ENCODE results near the gene HIGD1A. TPM values are rescaled to one million over a fixed set of nuclear protein-coding genes. Genes with fewer than 3 reads are reported as not detected.

The HIGD1A gene
- total and polyA plus RNA-seq, 7 experiments from 2014 or later: 15.3 to 79.6 (median 23.8) TPM

DNA sequence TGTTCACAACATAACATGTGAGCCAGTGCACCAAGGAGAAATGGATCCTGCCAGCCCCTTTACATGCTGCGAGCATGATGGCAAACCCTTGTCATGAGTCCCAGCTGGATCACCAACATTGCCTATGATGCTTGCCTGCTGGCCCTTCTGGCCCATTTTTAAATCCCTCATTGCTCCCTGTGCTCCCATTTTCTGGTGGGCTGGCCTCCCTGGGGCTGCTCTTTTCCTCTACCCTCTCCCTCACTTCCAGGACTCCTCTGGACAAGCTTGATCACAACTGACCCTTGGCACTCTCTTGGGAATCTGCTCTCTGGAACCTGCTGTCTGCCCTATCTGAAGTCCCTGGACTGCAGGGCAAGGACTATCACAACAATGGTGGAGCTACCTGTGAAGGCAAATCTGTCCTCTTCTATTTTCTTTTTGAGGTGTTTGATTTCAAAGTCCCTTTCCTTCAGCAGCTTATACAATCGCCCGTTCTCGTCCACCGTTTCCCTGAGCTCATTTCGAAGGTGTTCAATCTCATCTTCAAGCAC, 47.5 kb downstream of the HIGD1A start:
- H3K9me3 ChIP-seq (ENCODE audit: control insufficient read depth in 2 of 3, low read length in 3 of 3): no peaks in the 10 kb centered on the region
- POLR2A ChIA-PET: no interaction called here
- no peaks in the 10 kb centered on the region for H3K36me3 ChIP-seq (ENCODE audit: control insufficient read depth in 2 of 3, insufficient read depth in 3 of 3, low read length in 3 of 3)
- Mint-ChIP-seq H3K27ac (peak overlapping the region in 2 of 9 donors; percentile 30 to 44), H3K9me3 (no peaks in the 10 kb centered on the region), H3K4me1 (peaks cover 0 to 10% (median 4%) of the 10 kb centered on the region in 7 donors), H3K4me3 (no peak overlapping the region), H3K27me3 (peaks cover 0 to 18% (median 0%) of the 10 kb centered on the region in 5 donors), H3K36me3 (peaks cover 0 to 3% (median 0%) of the 10 kb centered on the region in 5 donors)
- DNase-seq: no peak
- H3K27ac ChIP-seq (ENCODE audit: low read depth, low read length): no peak overlapping the region
- H3K27me3 ChIP-seq (ENCODE audit: control insufficient read depth in 2 of 2, insufficient read depth in 2 of 2, low read length in 2 of 2): no peaks in the 10 kb centered on the region
- no peak for ATAC-seq
- CTCF ChIA-PET: interaction anchor here (0.6 to 2.0 kb wide), 6 partner anchors 9 to 1138 kb away, joined by 3 to 9 read pairs (median 4); no protein-coding TSS in a partner anchor
- H3K4me1 ChIP-seq (ENCODE audit: control insufficient read depth in 2 of 2, insufficient read depth in 2 of 2, low read length in 2 of 2): no peaks in the 10 kb centered on the region
- H3K4me3 ChIP-seq (ENCODE audit: low read length): no peak overlapping the region
- intact Hi-C loops (cut with micrococcal nuclease): loop anchor here in 1 of 2 donors (5.0 kb wide), 1 partner anchor 254 kb away; the partner anchor contains the start of gene VIPR1

DNA sequence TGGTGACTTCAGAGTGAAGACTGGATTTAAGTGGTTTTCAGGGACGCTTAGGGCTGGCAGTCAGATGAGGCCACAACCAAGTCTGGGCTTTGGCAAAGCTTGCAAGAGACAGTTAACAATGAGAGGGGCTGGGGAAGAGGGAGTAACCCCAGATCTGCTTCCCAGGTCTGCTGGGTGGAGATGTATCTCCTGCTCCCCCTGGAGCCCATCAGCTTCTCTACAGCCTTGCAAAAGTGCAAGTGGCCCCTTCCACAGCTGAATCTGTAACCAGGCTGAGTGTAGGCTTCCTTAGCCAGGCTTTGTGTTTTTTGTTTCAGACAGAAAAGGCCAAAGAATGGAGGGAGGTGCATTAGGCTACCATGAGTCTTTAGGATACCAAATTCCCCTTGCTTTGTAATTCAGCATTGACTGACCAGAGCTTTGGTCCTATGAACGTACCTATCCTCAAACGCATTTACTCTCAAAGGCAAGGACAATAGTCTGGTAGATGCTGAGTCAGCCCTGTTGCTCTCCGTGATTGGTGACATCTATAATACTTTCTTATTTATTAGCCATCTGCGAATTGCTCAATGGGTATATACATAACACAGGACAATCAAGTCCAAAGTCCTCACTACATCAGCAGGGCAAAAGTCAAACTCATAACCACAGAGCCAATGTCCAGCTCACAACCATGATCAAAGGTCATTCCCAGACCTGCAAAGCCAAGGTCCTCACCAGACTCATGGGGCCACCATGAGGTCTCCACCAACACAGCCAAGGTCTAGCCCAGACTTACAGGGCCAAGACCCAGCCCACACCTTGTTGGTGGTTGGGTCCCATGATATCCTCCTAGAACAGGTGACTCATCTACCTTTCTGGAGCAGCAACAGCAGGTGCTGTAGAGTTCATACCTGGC, 48.4 kb downstream of the HIGD1A start:
- Mint-ChIP-seq H3K27me3 (peaks cover 0 to 16% (median 0%) of the 10 kb centered on the region in 5 donors), H3K4me1 (peaks cover 0 to 6% (median 4%) of the 10 kb centered on the region in 7 donors), H3K4me3 (no peak overlapping the region), H3K36me3 (peaks cover 0 to 3% (median 0%) of the 10 kb centered on the region in 5 donors), H3K9me3 (no peaks in the 10 kb centered on the region), H3K27ac (peak overlapping the region in 1 of 9 donors; percentile 41)
- intact Hi-C loops (cut with micrococcal nuclease): loop anchor here in 1 of 2 donors (1.0 to 5.0 kb wide), 2 partner anchors 12 to 254 kb away; partner anchors contain the start of gene VIPR1
- Histone ChIP-seq H3K36me3 (ENCODE audit: control insufficient read depth in 2 of 3, insufficient read depth in 3 of 3, low read length in 3 of 3) (no peaks in the 10 kb centered on the region), H3K27me3 (ENCODE audit: control insufficient read depth in 2 of 2, insufficient read depth in 2 of 2, low read length in 2 of 2) (no peaks in the 10 kb centered on the region), H3K4me1 (ENCODE audit: control insufficient read depth in 2 of 2, insufficient read depth in 2 of 2, low read length in 2 of 2) (no peaks in the 10 kb centered on the region), H3K27ac (ENCODE audit: low read depth, low read length) (no peak overlapping the region), H3K4me3 (ENCODE audit: low read length) (no peak overlapping the region), H3K9me3 (ENCODE audit: control insufficient read depth in 2 of 3, low read length in 3 of 3) (no peaks in the 10 kb centered on the region)
- ChIA-PET POLR2A (no interaction called here), CTCF (interaction anchor here (0.6 to 1.8 kb wide), 7 partner anchors 10 to 254 kb away, joined by 3 to 11 read pairs (median 3); no protein-coding TSS in a partner anchor)
- peak in 4 of 9 donors; percentile 12 to 21 (median 20) for DNase-seq
- peak; percentile 65 for ATAC-seq

- no peak for ATAC-seq
- H3K27ac Mint-ChIP-seq: no peak overlapping the region
- no peaks in the 10 kb centered on the region for H3K36me3 ChIP-seq (ENCODE audit: control insufficient read depth in 2 of 3, insufficient read depth in 3 of 3, low read length in 3 of 3)
- no peak overlapping the region for H3K4me3 ChIP-seq (ENCODE audit: low read length)
- H3K4me3 Mint-ChIP-seq: no peak overlapping the region
- peaks cover 0 to 12% of the 10 kb centered on the region in 2 donors for H3K4me1 ChIP-seq (ENCODE audit: control insufficient read depth in 2 of 2, insufficient read depth in 2 of 2, low read length in 2 of 2)
- POLR2A ChIA-PET: no interaction called here
- H3K36me3 Mint-ChIP-seq: peaks cover 0 to 3% (median 0%) of the 10 kb centered on the region in 5 donors
- peaks cover 0 to 12% (median 0%) of the 10 kb centered on the region in 5 donors for H3K27me3 Mint-ChIP-seq
- CTCF ChIA-PET: interaction anchor here (1.3 kb wide), 1 partner anchor 9 kb away, joined by 4 read pairs; no protein-coding TSS in a partner anchor
- H3K9me3 ChIP-seq (ENCODE audit: control insufficient read depth in 2 of 3, low read length in 3 of 3): no peaks in the 10 kb centered on the region
- DNase-seq: no peak
- H3K9me3 Mint-ChIP-seq: no peaks in the 10 kb centered on the region
- peaks cover 5 to 17% (median 13%) of the 10 kb centered on the region in 7 donors for H3K4me1 Mint-ChIP-seq
- no peak overlapping the region for H3K27ac ChIP-seq (ENCODE audit: low read depth, low read length)
- no peaks in the 10 kb centered on the region for H3K27me3 ChIP-seq (ENCODE audit: control insufficient read depth in 2 of 2, insufficient read depth in 2 of 2, low read length in 2 of 2)
- intact Hi-C loops (cut with micrococcal nuclease): loop anchor here in 1 of 2 donors (5.0 kb wide), 1 partner anchor 251 kb away; the partner anchor contains the start of gene VIPR1
Observed at GRCh38 chr3:42753757-42754156, 50.5 kb downstream of the HIGD1A start.

DNA sequence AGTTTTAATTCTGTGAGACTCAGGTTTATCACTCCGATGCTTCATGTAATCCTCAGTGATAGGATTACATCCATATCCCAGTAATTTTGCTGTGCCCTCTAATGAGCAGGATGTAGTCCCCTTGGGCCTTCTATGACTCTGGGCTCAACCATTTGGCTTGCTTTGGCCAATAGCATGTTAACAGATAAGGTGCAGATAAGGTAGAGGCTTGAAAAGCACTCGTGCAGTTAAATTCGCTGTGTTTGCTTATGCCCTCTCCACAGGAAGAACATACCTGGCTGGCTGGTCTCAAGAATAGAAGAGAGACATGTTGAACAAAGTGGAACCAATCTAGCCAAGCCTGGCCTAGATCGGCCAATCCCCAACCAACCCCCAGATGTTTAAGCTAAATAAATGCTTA, 51.3 kb downstream of the HIGD1A start:
- no peak overlapping the region for H3K4me3 Mint-ChIP-seq
- no peaks in the 10 kb centered on the region for H3K9me3 Mint-ChIP-seq
- DNase-seq (no peak), ATAC-seq (no peak)
- peaks cover 12 to 23% (median 19%) of the 10 kb centered on the region in 7 donors for H3K4me1 Mint-ChIP-seq
- Histone ChIP-seq H3K36me3 (ENCODE audit: control insufficient read depth in 2 of 3, insufficient read depth in 3 of 3, low read length in 3 of 3) (no peaks in the 10 kb centered on the region), H3K4me3 (ENCODE audit: low read length) (no peak overlapping the region), H3K27ac (ENCODE audit: low read depth, low read length) (no peak overlapping the region), H3K27me3 (ENCODE audit: control insufficient read depth in 2 of 2, insufficient read depth in 2 of 2, low read length in 2 of 2) (no peaks in the 10 kb centered on the region), H3K9me3 (ENCODE audit: control insufficient read depth in 2 of 3, low read length in 3 of 3) (no peaks in the 10 kb centered on the region), H3K4me1 (ENCODE audit: control insufficient read depth in 2 of 2, insufficient read depth in 2 of 2, low read length in 2 of 2) (peaks cover 4 to 19% of the 10 kb centered on the region in 2 donors)
- peaks cover 0 to 6% (median 0%) of the 10 kb centered on the region in 5 donors for H3K27me3 Mint-ChIP-seq
- intact Hi-C loops (cut with micrococcal nuclease): loop anchor here in 1 of 2 donors (5.0 kb wide), 1 partner anchor 251 kb away; the partner anchor contains the start of gene VIPR1
- H3K36me3 Mint-ChIP-seq: peaks cover 0 to 3% (median 0%) of the 10 kb centered on the region in 5 donors
- H3K27ac Mint-ChIP-seq: no peak overlapping the region
- POLR2A ChIA-PET: no interaction called here
- CTCF ChIA-PET: no interaction called here

DNA sequence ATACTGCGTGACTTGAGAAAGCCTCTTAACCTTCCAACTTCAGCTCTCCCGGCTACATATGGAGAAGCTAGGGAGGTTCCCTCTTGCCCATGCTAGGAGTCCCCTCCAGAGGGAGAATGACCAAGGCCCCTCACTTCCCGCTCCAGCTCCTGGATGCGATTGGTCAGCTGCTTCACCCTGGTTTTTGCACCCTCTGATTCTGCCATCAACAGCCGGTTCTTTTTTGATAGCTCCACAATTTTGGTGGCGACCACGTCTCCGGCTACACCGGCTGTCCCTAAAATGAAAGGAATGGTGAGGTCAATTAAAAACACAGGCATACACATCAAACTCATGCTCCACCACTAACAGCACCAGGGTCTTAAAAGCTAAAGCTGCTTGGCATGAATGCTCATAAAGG, 51.8 kb downstream of the HIGD1A start:
- Histone ChIP-seq H3K9me3 (ENCODE audit: control insufficient read depth in 2 of 3, low read length in 3 of 3) (no peaks in the 10 kb centered on the region), H3K27me3 (ENCODE audit: control insufficient read depth in 2 of 2, insufficient read depth in 2 of 2, low read length in 2 of 2) (no peaks in the 10 kb centered on the region), H3K27ac (ENCODE audit: low read depth, low read length) (no peak overlapping the region), H3K4me3 (ENCODE audit: low read length) (no peak overlapping the region), H3K36me3 (ENCODE audit: control insufficient read depth in 2 of 3, insufficient read depth in 3 of 3, low read length in 3 of 3) (no peaks in the 10 kb centered on the region), H3K4me1 (ENCODE audit: control insufficient read depth in 2 of 2, insufficient read depth in 2 of 2, low read length in 2 of 2) (peaks cover 9 to 24% of the 10 kb centered on the region in 2 donors)
- peaks cover 16 to 29% (median 25%) of the 10 kb centered on the region in 7 donors for H3K4me1 Mint-ChIP-seq
- H3K9me3 Mint-ChIP-seq: no peaks in the 10 kb centered on the region
- no peak overlapping the region for H3K27ac Mint-ChIP-seq
- intact Hi-C loops (cut with micrococcal nuclease): loop anchor here in 1 of 2 donors (5.0 kb wide), 1 partner anchor 250 kb away; the partner anchor contains the start of gene VIPR1
- ATAC-seq (no peak), DNase-seq (no peak)
- H3K36me3 Mint-ChIP-seq: peaks cover 0 to 3% (median 0%) of the 10 kb centered on the region in 5 donors
- ChIA-PET CTCF (interaction anchor here (0.8 to 1.2 kb wide), 2 partner anchors 10 to 27 kb away, joined by 3 to 4 read pairs; no protein-coding TSS in a partner anchor), POLR2A (no interaction called here)
- H3K27me3 Mint-ChIP-seq: peaks cover 0 to 4% (median 0%) of the 10 kb centered on the region in 5 donors
- H3K4me3 Mint-ChIP-seq: no peak overlapping the region

DNA sequence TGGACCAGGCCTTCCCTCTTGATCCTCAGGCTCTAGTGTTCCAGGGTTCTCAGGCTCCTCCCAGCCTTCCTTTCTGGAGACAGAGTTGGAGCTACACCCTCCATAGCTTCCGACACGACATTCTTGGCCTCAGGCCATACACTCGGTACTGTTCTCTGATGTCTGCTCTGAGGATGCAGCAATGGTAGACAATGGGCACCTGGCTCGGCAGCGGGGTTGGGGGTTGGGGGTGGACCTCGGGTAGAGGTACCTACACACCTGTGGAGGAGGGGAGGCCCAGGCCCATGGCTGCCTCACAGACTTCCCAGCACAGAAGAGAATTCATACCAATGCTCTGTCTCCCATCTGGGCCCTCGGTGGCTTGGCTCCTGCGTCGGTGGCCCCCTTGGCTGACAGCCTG, 52.7 kb downstream of the HIGD1A start:
- Mint-ChIP-seq H3K36me3 (peaks cover 0 to 3% (median 0%) of the 10 kb centered on the region in 5 donors), H3K4me3 (no peak overlapping the region), H3K4me1 (peaks cover 16 to 37% (median 31%) of the 10 kb centered on the region in 7 donors), H3K9me3 (no peaks in the 10 kb centered on the region), H3K27ac (no peak overlapping the region), H3K27me3 (no peaks in the 10 kb centered on the region)
- H3K27me3 ChIP-seq (ENCODE audit: control insufficient read depth in 2 of 2, insufficient read depth in 2 of 2, low read length in 2 of 2): no peaks in the 10 kb centered on the region
- ATAC-seq (no peak), DNase-seq (no peak)
- POLR2A ChIA-PET: no interaction called here
- CTCF ChIA-PET: interaction anchor here (0.8 to 1.2 kb wide), 2 partner anchors 9 to 28 kb away, joined by 3 to 4 read pairs; no protein-coding TSS in a partner anchor
- H3K36me3 ChIP-seq (ENCODE audit: control insufficient read depth in 2 of 3, insufficient read depth in 3 of 3, low read length in 3 of 3): no peaks in the 10 kb centered on the region
- intact Hi-C loops (cut with micrococcal nuclease): loop anchor here in 1 of 2 donors (5.0 kb wide), 1 partner anchor 249 kb away; the partner anchor contains the start of gene VIPR1
- H3K4me3 ChIP-seq (ENCODE audit: low read length): no peak overlapping the region
- no peak overlapping the region for H3K27ac ChIP-seq (ENCODE audit: low read depth, low read length)
- peaks cover 15 to 32% of the 10 kb centered on the region in 2 donors for H3K4me1 ChIP-seq (ENCODE audit: control insufficient read depth in 2 of 2, insufficient read depth in 2 of 2, low read length in 2 of 2)
- H3K9me3 ChIP-seq (ENCODE audit: control insufficient read depth in 2 of 3, low read length in 3 of 3): no peaks in the 10 kb centered on the region
